Upper lobe of right lung (tissue), 1 donor: ENCODE measurements around the gene GPLD1. TPM values are rescaled to one million over a fixed set of nuclear protein-coding genes. Genes with fewer than 3 reads are reported as not detected.

Experiments
- ATAC-seq: fragments of 200-7000 bp; cut with Tn5 transposase; one replicate; pipeline ENCODE4 v1.9.1; 2020; ENCODE audit warnings: mild to moderate bottlenecking, moderate library complexity
- DNase-seq: peaks from one replicate; pipeline ENCODE4 v3.0.0-alpha.2; 2020
- H3K27ac ChIP-seq: fragments of 200-600 bp; one replicate; pipeline ENCODE4 v1.8.0; 2022
- H3K27me3 ChIP-seq: fragments of 200-600 bp; one replicate; pipeline ENCODE4 v1.8.0; 2022; ENCODE audit warnings: mild to moderate bottlenecking
- H3K36me3 ChIP-seq: fragments of 200-600 bp; one replicate; pipeline ENCODE4 v1.8.0; 2022
- H3K4me1 ChIP-seq: fragments of 200-600 bp; one replicate; pipeline ENCODE4 v1.8.0; 2022
- H3K4me3 ChIP-seq: fragments of 200-600 bp; one replicate; pipeline ENCODE4 v1.8.0; 2022; ENCODE audit warnings: mild to moderate bottlenecking
- H3K9me3 ChIP-seq: fragments of 200-600 bp; one replicate; pipeline ENCODE4 v1.8.0; 2022
- CTCF ChIP-seq: fragments of 200-600 bp; IDR thresholded peaks from one replicate; pipeline ENCODE4 v1.8.0; 2022; ENCODE audit warnings: antibody characterized with exemption
- intact Hi-C: fragments of 100-400 bp; cut with DNase I; formaldehyde crosslinking; loops from one replicate; pipeline ENCODE4 v1.11.0; 2022
- total RNA-seq: library from RNA; stranded (reverse); fragmentation: NEBNext Ultra II Directional; extraction: Animal tissue kit (Norgen Biotek cat#: 25700); gene quantifications from one replicate; pipeline ENCODE4 v1.2.1, GENCODE V29; 2021
- donor health status: DM: no; HTN: yes; CAD: no; lungs with severe emphysema.

GPLD1 gene
- total RNA-seq, 1 donor from 2014 or later = 3.1 TPM

- no peak for DNase-seq
- Histone ChIP-seq H3K27me3 (no peaks in the 10 kb centered on the region), H3K9me3 (no peaks in the 10 kb centered on the region), H3K27ac (no peak overlapping the region), H3K4me3 (no peak overlapping the region), H3K36me3 (no peaks in the 10 kb centered on the region), H3K4me1 (no peaks in the 10 kb centered on the region)
- no peak for ATAC-seq
- no peak for TF ChIP-seq CTCF
- intact Hi-C loops = no loop called here
Measured at GRCh38 chr6:24477070-24477469, 12.3 kb downstream of the GPLD1 start.

- ATAC-seq (no peak), DNase-seq (no peak)
- Histone ChIP-seq H3K27me3 (no peaks in the 10 kb centered on the region), H3K9me3 (no peaks in the 10 kb centered on the region), H3K4me1 (no peaks in the 10 kb centered on the region), H3K4me3 (no peak overlapping the region), H3K27ac (no peak overlapping the region), H3K36me3 (no peaks in the 10 kb centered on the region)
- intact Hi-C loops = no loop called here
- no peak for TF ChIP-seq CTCF
Measured at GRCh38 chr6:24476631-24477030, 12.7 kb downstream of the GPLD1 start.

DNA sequence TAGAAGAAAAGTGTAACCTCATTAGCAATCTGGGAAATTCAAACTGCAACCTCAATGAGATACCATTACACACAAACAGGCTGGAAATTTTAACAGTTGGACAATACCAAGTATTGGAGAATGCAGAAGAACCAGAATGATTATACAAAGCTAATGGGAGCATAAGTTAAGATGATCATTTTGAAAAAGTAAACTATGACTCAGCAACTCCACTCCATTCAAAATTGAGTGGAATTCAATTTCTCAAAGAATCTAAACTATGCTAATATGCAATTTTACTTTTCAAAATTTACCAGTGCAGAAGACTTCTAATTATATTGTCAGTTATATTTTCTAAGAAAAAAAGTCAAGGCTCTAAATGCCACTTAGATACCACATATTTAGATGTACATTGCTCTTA, 17.2 kb downstream of the GPLD1 start:
- TF ChIP-seq CTCF = no peak
- no peak overlapping the region for H3K4me3 ChIP-seq
- DNase-seq = no peak
- H3K4me1 ChIP-seq = no peaks in the 10 kb centered on the region
- no peak overlapping the region for H3K27ac ChIP-seq
- no peak for ATAC-seq
- no peaks in the 10 kb centered on the region for H3K27me3 ChIP-seq
- intact Hi-C loops = no loop called here
- no peaks in the 10 kb centered on the region for H3K36me3 ChIP-seq
- H3K9me3 ChIP-seq = no peaks in the 10 kb centered on the region

- Histone ChIP-seq H3K4me3 (no peak overlapping the region), H3K36me3 (no peaks in the 10 kb centered on the region), H3K27me3 (no peaks in the 10 kb centered on the region), H3K27ac (no peak overlapping the region), H3K4me1 (no peaks in the 10 kb centered on the region), H3K9me3 (no peaks in the 10 kb centered on the region)
- TF ChIP-seq CTCF = no peak
- ATAC-seq = no peak
- intact Hi-C loops = no loop called here
- DNase-seq = no peak
Measured at GRCh38 chr6:24469811-24470210, 19.6 kb downstream of the GPLD1 start.

DNA sequence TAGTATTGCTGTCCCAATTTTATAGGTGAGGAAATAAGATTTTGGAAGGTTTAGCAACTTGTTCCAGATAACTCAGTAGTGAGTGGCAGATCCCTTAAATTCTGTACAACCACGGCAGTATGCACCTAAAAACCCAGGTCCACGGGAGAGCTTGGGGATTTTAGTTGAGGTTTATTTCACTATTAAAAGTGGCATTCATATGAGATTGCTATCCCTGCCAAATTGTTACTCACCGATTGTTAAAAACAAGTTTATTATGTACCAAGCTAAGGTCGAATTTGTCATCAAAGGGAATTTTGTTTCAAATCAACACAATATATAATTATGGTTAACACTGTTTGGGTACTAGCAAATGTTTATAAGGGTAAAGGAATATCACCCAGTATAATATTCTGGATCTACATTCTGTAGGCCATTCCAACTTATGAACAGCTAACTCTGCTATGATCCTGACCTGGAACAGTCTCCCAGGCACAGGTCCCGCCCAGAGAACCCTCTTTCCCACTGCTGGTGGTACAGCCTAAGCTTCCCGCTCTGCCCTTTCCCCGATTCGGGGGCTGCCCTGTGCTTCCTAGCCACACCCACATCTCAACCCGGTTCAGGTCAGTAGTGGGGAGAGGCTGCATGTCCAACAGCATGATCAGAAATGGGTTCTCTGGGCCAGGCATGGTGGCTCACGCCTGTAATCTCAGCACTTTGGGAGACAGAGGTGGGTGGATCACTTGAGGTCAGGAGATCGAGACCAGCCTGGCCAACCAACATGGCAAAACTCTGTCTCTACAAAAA, 24.9 kb downstream of the GPLD1 start:
- TF ChIP-seq CTCF = no peak
- H3K27ac ChIP-seq = no peak overlapping the region
- no peaks in the 10 kb centered on the region for H3K36me3 ChIP-seq
- intact Hi-C loops = no loop called here
- no peaks in the 10 kb centered on the region for H3K4me1 ChIP-seq
- H3K27me3 ChIP-seq = no peaks in the 10 kb centered on the region
- H3K4me3 ChIP-seq = no peak overlapping the region
- no peak for DNase-seq
- H3K9me3 ChIP-seq = no peaks in the 10 kb centered on the region
- ATAC-seq = no peak

GRCh38 chr6:24460966-24461365, 28.4 kb downstream of the GPLD1 start:
- Histone ChIP-seq H3K36me3 (no peaks in the 10 kb centered on the region), H3K27ac (no peak overlapping the region), H3K9me3 (no peaks in the 10 kb centered on the region), H3K4me3 (no peak overlapping the region), H3K4me1 (no peaks in the 10 kb centered on the region), H3K27me3 (no peaks in the 10 kb centered on the region)
- ATAC-seq = no peak
- TF ChIP-seq CTCF = no peak
- DNase-seq = no peak
- intact Hi-C loops = no loop called here
